Ovary (tissue), 3 donors: Measurements from ENCODE around the gene ACTBL2.

Experiments used
- CTCF ChIP-seq, 3 donors: fragments of 450-650 bp in 2 of 3; fragments of 200-600 bp in 1 of 3; IDR thresholded peaks; one replicate each; pipeline versions ENCODE4 v1.5.1 to v1.8.0; 2016 to 2022; ENCODE audit warnings: antibody characterized with exemption in 3 of 3, mild to moderate bottlenecking in 1 of 3
- POLR2A ChIP-seq: fragments of 450-650 bp; IDR thresholded peaks from one replicate; pipeline ENCODE4 v1.6.1; 2017; ENCODE audit warnings: antibody characterized with exemption, mild to moderate bottlenecking, moderate library complexity
- donor health status: DM: no; HTN: no; CAD: no.

DNA sequence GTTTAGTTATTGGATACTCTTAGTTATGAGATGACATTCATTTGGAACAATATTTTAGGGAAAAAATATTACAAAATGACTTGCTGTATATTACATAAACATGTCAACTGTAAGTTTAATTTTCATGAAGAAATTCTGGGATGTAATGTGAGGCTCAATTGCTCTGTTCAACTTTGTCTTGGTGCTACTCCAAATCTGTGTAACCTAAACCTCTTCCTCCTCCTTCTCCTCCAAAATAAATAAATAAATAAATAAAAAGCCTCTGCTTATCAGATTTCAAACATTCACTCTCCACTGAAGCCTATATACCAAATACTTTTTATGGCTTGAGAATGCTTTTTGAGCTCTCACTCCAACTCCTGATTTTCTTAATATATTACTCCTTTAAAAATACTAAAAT, 27.7 kb downstream of the ACTBL2 start:
- TF ChIP-seq CTCF (IDR thresholded peaks at IDR 0.05) (no peak), POLR2A (no peak)
